ENCODE results near the gene PAPOLG.

- TF ChIP-seq POLR2A (IDR thresholded peaks at IDR 0.05; ENCODE audit: low read length) (no peak), GATA1 (IDR thresholded peaks at IDR 0.05; ENCODE audit: low read depth, low read length) (no peak)
These were observed 9.8 kb upstream of the PAPOLG start for GRCh38 chr2:60746318-60746717.

Data from erythroblast (primary cell).